ENCODE data around the gene PCED1B. TPM values are rescaled to one million over a fixed set of nuclear protein-coding genes. Genes with fewer than 3 reads are reported as not detected.

The PCED1B gene
- total RNA-seq, 1 donor from 2014 or later = 7.6 TPM

DNA sequence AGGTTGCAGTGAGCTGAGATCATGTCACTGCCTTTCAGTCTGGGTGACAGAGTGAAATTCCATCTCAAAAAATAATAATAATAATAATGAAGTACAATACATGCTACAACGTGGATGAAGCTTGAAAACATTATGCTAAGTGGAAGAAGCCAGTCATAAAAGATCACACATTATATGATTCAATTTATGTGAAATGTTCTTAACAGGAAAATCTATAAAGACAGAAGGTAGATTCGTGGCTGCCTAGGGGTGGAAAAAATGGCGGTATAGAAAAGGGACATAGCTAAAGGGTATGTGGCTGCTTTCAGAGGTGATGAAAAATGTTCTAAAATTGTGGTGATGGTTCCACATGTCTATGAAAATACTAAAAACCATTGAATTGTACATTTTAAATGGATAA lies 41.3 kb downstream of the PCED1B start:
- TF ChIP-seq, protein P1, sequence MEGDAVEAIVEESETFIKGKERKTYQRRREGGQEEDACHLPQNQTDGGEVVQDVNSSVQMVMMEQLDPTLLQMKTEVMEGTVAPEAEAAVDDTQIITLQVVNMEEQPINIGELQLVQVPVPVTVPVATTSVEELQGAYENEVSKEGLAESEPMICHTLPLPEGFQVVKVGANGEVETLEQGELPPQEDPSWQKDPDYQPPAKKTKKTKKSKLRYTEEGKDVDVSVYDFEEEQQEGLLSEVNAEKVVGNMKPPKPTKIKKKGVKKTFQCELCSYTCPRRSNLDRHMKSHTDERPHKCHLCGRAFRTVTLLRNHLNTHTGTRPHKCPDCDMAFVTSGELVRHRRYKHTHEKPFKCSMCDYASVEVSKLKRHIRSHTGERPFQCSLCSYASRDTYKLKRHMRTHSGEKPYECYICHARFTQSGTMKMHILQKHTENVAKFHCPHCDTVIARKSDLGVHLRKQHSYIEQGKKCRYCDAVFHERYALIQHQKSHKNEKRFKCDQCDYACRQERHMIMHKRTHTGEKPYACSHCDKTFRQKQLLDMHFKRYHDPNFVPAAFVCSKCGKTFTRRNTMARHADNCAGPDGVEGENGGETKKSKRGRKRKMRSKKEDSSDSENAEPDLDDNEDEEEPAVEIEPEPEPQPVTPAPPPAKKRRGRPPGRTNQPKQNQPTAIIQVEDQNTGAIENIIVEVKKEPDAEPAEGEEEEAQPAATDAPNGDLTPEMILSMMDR (IDR thresholded peaks at IDR 0.05) = no peak
- no peaks in the 10 kb centered on the region for H3K9me3 ChIP-seq
- no peaks in the 10 kb centered on the region for H3K36me3 ChIP-seq
- ATAC-seq (no peak), DNase-seq (no peak)
- intact Hi-C loops (cut with DNase I) = no loop called here
- no peaks in the 10 kb centered on the region for H3K4me1 ChIP-seq
- no peaks in the 10 kb centered on the region for H3K27me3 ChIP-seq
- H3K27ac ChIP-seq = no peak overlapping the region
- no peak overlapping the region for H3K4me3 ChIP-seq

DNA sequence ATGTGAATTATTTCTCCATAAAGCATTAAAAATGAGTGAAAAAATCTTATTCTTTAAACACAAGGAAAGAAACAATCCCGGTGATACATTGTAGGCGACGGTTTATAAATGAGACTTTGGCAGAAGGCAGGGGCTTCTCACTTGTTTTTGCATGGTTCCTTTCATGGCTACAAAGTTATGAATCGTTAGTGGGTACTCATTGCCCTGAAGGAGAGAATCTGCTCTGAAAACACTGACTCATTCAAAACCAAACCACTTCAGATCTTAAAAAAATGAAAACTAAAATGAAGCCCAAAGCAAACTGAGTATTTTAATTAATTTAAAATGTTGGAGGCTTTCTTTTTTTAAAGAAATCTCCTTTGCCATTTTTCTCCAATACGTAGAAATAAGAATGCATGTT lies 41.7 kb downstream of the PCED1B start:
- ATAC-seq = no peak
- TF ChIP-seq, protein P1 (IDR thresholded peaks at IDR 0.05) = no peak
- Histone ChIP-seq H3K27me3 (no peaks in the 10 kb centered on the region), H3K9me3 (no peaks in the 10 kb centered on the region), H3K27ac (no peak overlapping the region), H3K36me3 (no peaks in the 10 kb centered on the region), H3K4me1 (no peaks in the 10 kb centered on the region), H3K4me3 (no peak overlapping the region)
- DNase-seq = no peak
- intact Hi-C loops (cut with DNase I) = no loop called here

DNA sequence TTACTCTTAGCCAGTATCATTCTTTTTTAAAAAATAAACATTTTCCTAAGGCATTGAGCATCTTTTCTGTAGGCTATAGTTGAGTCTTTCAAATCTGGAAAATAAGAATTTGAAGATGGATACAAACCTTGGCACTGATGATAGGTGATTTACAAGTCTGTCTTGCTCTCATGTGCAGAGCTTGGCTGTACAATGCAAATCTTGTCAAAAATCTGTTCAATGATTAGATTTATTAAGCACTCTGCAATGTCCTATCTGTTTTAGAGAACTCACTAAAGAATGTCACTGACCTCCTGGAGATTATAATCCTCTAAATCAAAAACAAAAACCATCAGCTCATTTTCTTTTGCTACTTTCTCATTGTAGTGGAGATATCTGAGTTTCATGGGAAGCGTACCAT lies 43.2 kb downstream of the PCED1B start:
- TF ChIP-seq, protein P1 (IDR thresholded peaks at IDR 0.05) = no peak
- H3K4me3 ChIP-seq = no peak overlapping the region
- no peak for DNase-seq
- H3K36me3 ChIP-seq = no peaks in the 10 kb centered on the region
- intact Hi-C loops (cut with DNase I) = no loop called here
- no peak for ATAC-seq
- no peaks in the 10 kb centered on the region for H3K9me3 ChIP-seq
- H3K4me1 ChIP-seq = no peaks in the 10 kb centered on the region
- no peak overlapping the region for H3K27ac ChIP-seq
- H3K27me3 ChIP-seq = no peaks in the 10 kb centered on the region

DNA sequence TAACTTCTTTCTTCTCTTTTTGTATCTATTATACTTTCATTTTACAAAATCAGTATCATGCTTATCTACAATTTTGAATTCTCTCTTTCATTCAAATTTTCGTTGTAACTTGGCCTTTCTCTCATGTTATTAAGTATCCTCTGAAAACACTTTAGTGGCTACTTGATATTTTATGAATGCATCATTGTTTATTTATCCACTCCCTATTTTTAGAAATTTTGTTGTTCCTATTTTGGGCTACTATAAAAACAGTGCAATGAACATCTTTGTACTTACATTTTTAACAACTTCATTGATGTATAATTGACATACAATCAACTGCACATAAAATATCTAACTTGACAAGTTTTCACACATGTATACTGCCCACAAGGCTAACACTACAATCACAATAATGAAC lies 44.3 kb downstream of the PCED1B start:
- intact Hi-C loops (cut with DNase I) = no loop called here
- Histone ChIP-seq H3K27me3 (no peaks in the 10 kb centered on the region), H3K4me3 (no peak overlapping the region), H3K4me1 (no peaks in the 10 kb centered on the region), H3K36me3 (no peaks in the 10 kb centered on the region), H3K9me3 (no peaks in the 10 kb centered on the region), H3K27ac (no peak overlapping the region)
- no peak for DNase-seq
- no peak for ATAC-seq
- TF ChIP-seq, protein P1 (IDR thresholded peaks at IDR 0.05) = no peak

DNA sequence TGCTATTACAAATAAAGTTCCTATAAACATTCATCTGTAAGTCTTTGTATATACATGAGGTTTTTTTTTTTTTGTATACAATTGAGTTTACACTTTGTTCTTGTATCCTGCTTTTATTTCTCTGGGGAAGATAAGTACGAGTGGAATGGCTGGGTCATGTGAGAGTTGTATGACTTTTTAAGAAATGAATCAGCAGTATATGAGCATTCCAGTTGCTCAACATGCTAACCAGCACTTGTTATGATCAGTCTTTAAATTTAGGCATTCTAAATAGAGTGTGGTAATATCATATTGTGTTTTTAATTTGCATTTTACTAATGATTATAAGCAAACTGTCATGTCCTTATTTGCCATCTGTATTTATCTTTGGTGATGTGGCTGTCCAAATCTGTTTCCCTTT lies 45.0 kb downstream of the PCED1B start:
- TF ChIP-seq, protein P1 (IDR thresholded peaks at IDR 0.05) = no peak
- Histone ChIP-seq H3K27ac (no peak overlapping the region), H3K36me3 (no peaks in the 10 kb centered on the region), H3K4me1 (no peaks in the 10 kb centered on the region), H3K4me3 (no peak overlapping the region), H3K9me3 (no peaks in the 10 kb centered on the region), H3K27me3 (no peaks in the 10 kb centered on the region)
- no peak for DNase-seq
- ATAC-seq = peak; percentile 19
- intact Hi-C loops (cut with DNase I) = no loop called here

GRCh38 chr12:47126246-47126645 lies 46.8 kb downstream of the PCED1B start:
- intact Hi-C loops (cut with DNase I) = no loop called here
- TF ChIP-seq, protein P1 (IDR thresholded peaks at IDR 0.05) = no peak
- Histone ChIP-seq H3K36me3 (no peaks in the 10 kb centered on the region), H3K9me3 (no peaks in the 10 kb centered on the region), H3K4me3 (no peak overlapping the region), H3K27me3 (no peaks in the 10 kb centered on the region), H3K27ac (no peak overlapping the region), H3K4me1 (no peaks in the 10 kb centered on the region)
- peak; percentile 41 for ATAC-seq
- no peak for DNase-seq
